Measurements from ENCODE around the gene TIMP1.

Gene TIMP1

GRCh38 chrX:47577901-47578300 lies 4.3 kb upstream of the TIMP1 start:
- no peak overlapping the region for H3K27ac ChIP-seq (ENCODE audit: low read length)
- no peak overlapping the region for H3K9ac ChIP-seq (ENCODE audit: low read length)
- no peak overlapping the region for H3K4me3 ChIP-seq (ENCODE audit: low read length)
- peaks cover 31% of the 10 kb centered on the region for H3K4me1 ChIP-seq (ENCODE audit: low read length)
- no peak overlapping the region; the same call in 1 of the 2 replicates for H3K4me2 ChIP-seq (ENCODE audit: low read length)
- TF ChIP-seq CTCF (IDR thresholded peaks at IDR 0.05; ENCODE audit: low read depth, low read length) (no peak), EZH2phosphoT487 (IDR thresholded peaks at IDR 0.05; ENCODE audit: low read depth) (no peak)
- no peaks in the 10 kb centered on the region for H4K20me1 ChIP-seq (ENCODE audit: insufficient read depth, low read length)
- no peak overlapping the region for H2AFZ ChIP-seq (ENCODE audit: low read depth, low read length)
- H3K27me3 ChIP-seq (ENCODE audit: low read depth, low read length) = no peaks in the 10 kb centered on the region
- no peaks in the 10 kb centered on the region for H3K79me2 ChIP-seq (ENCODE audit: low read length)
- no peaks in the 10 kb centered on the region for H3K9me3 ChIP-seq (ENCODE audit: insufficient read depth, low read length)
- no peaks in the 10 kb centered on the region for H3K36me3 ChIP-seq (replicated peaks; ENCODE audit: low read depth, low read length)

- H3K79me2 ChIP-seq (ENCODE audit: low read length) = no peaks in the 10 kb centered on the region
- H2AFZ ChIP-seq (ENCODE audit: low read depth, low read length) = peak overlapping the region; percentile 86; the same call in 1 of the 2 replicates
- H3K4me2 ChIP-seq (ENCODE audit: low read length) = peak overlapping the region; percentile 84
- TF ChIP-seq EZH2phosphoT487 (IDR thresholded peaks at IDR 0.05; ENCODE audit: low read depth) = no peak
- TF ChIP-seq CTCF (IDR thresholded peaks at IDR 0.05; ENCODE audit: low read depth, low read length) = no peak
- no peaks in the 10 kb centered on the region for H4K20me1 ChIP-seq (ENCODE audit: insufficient read depth, low read length)
- peaks cover 31% of the 10 kb centered on the region for H3K4me1 ChIP-seq (ENCODE audit: low read length)
- no peaks in the 10 kb centered on the region for H3K9me3 ChIP-seq (ENCODE audit: insufficient read depth, low read length)
- H3K9ac ChIP-seq (ENCODE audit: low read length) = 0 out of 2 replicates have a peak overlapping the region, but pooled peaks have one; percentile 34
- H3K27me3 ChIP-seq (ENCODE audit: low read depth, low read length) = no peaks in the 10 kb centered on the region
- H3K4me3 ChIP-seq (ENCODE audit: low read length) = peak overlapping the region; percentile 55
- no peaks in the 10 kb centered on the region for H3K36me3 ChIP-seq (replicated peaks; ENCODE audit: low read depth, low read length)
- H3K27ac ChIP-seq (ENCODE audit: low read length) = no peak overlapping the region
These were observed 3.5 kb upstream of the TIMP1 start for GRCh38 chrX:47578692-47579091.

- no peaks in the 10 kb centered on the region for H3K27me3 ChIP-seq (ENCODE audit: low read depth, low read length)
- H3K4me2 ChIP-seq (ENCODE audit: low read length) = peak overlapping the region; percentile 84
- H3K9me3 ChIP-seq (ENCODE audit: insufficient read depth, low read length) = no peaks in the 10 kb centered on the region
- no peaks in the 10 kb centered on the region for H4K20me1 ChIP-seq (ENCODE audit: insufficient read depth, low read length)
- H3K9ac ChIP-seq (ENCODE audit: low read length) = peak overlapping the region; percentile 34; the same call in 1 of the 2 replicates
- peak overlapping the region; percentile 15 for H3K27ac ChIP-seq (ENCODE audit: low read length)
- H3K4me3 ChIP-seq (ENCODE audit: low read length) = peak overlapping the region; percentile 58
- peaks cover 31% of the 10 kb centered on the region for H3K4me1 ChIP-seq (ENCODE audit: low read length)
- H3K36me3 ChIP-seq (replicated peaks; ENCODE audit: low read depth, low read length) = no peaks in the 10 kb centered on the region
- no peaks in the 10 kb centered on the region for H3K79me2 ChIP-seq (ENCODE audit: low read length)
- H2AFZ ChIP-seq (ENCODE audit: low read depth, low read length) = no peak overlapping the region; the same call in 1 of the 2 replicates
- no peak for TF ChIP-seq EZH2phosphoT487 (IDR thresholded peaks at IDR 0.05; ENCODE audit: low read depth)
- no peak for TF ChIP-seq CTCF (IDR thresholded peaks at IDR 0.05; ENCODE audit: low read depth, low read length)
These were observed 2.7 kb upstream of the TIMP1 start for GRCh38 chrX:47579537-47579936.

- no peak for TF ChIP-seq EZH2phosphoT487 (IDR thresholded peaks at IDR 0.05; ENCODE audit: low read depth)
- TF ChIP-seq CTCF (IDR thresholded peaks at IDR 0.05; ENCODE audit: low read depth, low read length) = no peak
- no peaks in the 10 kb centered on the region for H4K20me1 ChIP-seq (ENCODE audit: insufficient read depth, low read length)
- H3K9me3 ChIP-seq (ENCODE audit: insufficient read depth, low read length) = no peaks in the 10 kb centered on the region
- no peak overlapping the region for H3K27ac ChIP-seq (ENCODE audit: low read length)
- no peak overlapping the region for H3K4me3 ChIP-seq (ENCODE audit: low read length)
- no peaks in the 10 kb centered on the region for H3K27me3 ChIP-seq (ENCODE audit: low read depth, low read length)
- H3K79me2 ChIP-seq (ENCODE audit: low read length) = no peaks in the 10 kb centered on the region
- no peaks in the 10 kb centered on the region for H3K36me3 ChIP-seq (replicated peaks; ENCODE audit: low read depth, low read length)
- no peak overlapping the region for H3K4me2 ChIP-seq (ENCODE audit: low read length)
- H3K4me1 ChIP-seq (ENCODE audit: low read length) = peaks cover 26% of the 10 kb centered on the region
- no peak overlapping the region for H3K9ac ChIP-seq (ENCODE audit: low read length)
- no peak overlapping the region for H2AFZ ChIP-seq (ENCODE audit: low read depth, low read length)
These were observed 1.1 kb downstream of the TIMP1 start for GRCh38 chrX:47583240-47583861.
